SU-DHL-6 (cell line): ENCODE measurements around the gene BIVM.

ENCODE experiments used
- H2AFZ ChIP-seq: fragments of 200-600 bp; sonication (generic); 2 replicates; pipeline ENCODE4 v1.6.1; 2014; ENCODE audit warnings: low read depth, mild to moderate bottlenecking, moderate library complexity, mixed read lengths, antibody characterized with exemption, low read length; ENCODE audit not compliant: severe bottlenecking
- H3F3A ChIP-seq: fragments of 200-600 bp; shearing (Covaris generic); 2 replicates; pipeline ENCODE4 v1.6.0; 2016; ENCODE audit warnings: antibody characterized with exemption, mild to moderate bottlenecking; ENCODE audit not compliant: insufficient read depth
- H3K27ac ChIP-seq: fragments of 200-600 bp; sonication (generic); 2 replicates; pipeline ENCODE4 v1.5.1; 2016; ENCODE audit warnings: low read depth, mild to moderate bottlenecking, low read length, moderate library complexity, mixed read lengths
- H3K27me3 ChIP-seq: fragments of 200-600 bp; sonication (generic), shearing (Covaris generic); 2 replicates; pipeline ENCODE4 v1.6.0; 2014; ENCODE audit warnings: mild to moderate bottlenecking, low read length
- H3K36me3 ChIP-seq: fragments of 200-600 bp; sonication (generic); 2 replicates; pipeline ENCODE4 v1.6.1; 2014; ENCODE audit warnings: mild to moderate bottlenecking, low read length, mixed read lengths
- H3K4me2 ChIP-seq: fragments of 300-600, 200-600 bp; shearing (Covaris generic), sonication (generic); 2 replicates; pipeline ENCODE4 v1.6.0; 2014; ENCODE audit warnings: low read length, low read depth, mild to moderate bottlenecking; ENCODE audit not compliant: poor library complexity, severe bottlenecking
- H3K4me3 ChIP-seq: fragments of 200-600 bp; sonication (generic); 2 replicates; pipeline ENCODE4 v1.5.1; 2014; ENCODE audit warnings: antibody characterized with exemption, low read length, mild to moderate bottlenecking, mixed read lengths; ENCODE audit not compliant: insufficient read depth, poor library complexity, severe bottlenecking
- H3K79me2 ChIP-seq: fragments of 200-600 bp; sonication (generic); 2 replicates; pipeline ENCODE4 v1.6.1; 2014; ENCODE audit warnings: mild to moderate bottlenecking, low read length, moderate library complexity; ENCODE audit not compliant: insufficient read depth
- H3K9ac ChIP-seq: fragments of 200-600 bp; sonication (generic); 2 replicates; pipeline ENCODE4 v1.7.0; 2014; ENCODE audit warnings: mild to moderate bottlenecking, low read length
- H3K9me2 ChIP-seq: fragments of 200-600 bp; sonication (generic); replicated peaks from 2 replicates; pipeline ENCODE4 v1.6.1; 2014; ENCODE audit warnings: low read length; ENCODE audit not compliant: insufficient read depth
- H3K9me3 ChIP-seq: fragments of 200-600 bp; sonication (generic); 2 replicates; pipeline ENCODE4 v1.6.1; 2014; ENCODE audit warnings: low read length, mixed read lengths; ENCODE audit not compliant: insufficient read depth
- H4K20me1 ChIP-seq: fragments of 200-600 bp; sonication (generic); 2 replicates; pipeline ENCODE4 v1.6.1; 2014; ENCODE audit warnings: low read depth, mild to moderate bottlenecking, antibody characterized with exemption, low read length, moderate library complexity, mixed read lengths
- CTCF ChIP-seq: fragments of 200-600 bp; sonication (generic); IDR thresholded peaks from one replicate; pipeline ENCODE4 v1.5.1; 2017; ENCODE audit warnings: antibody characterized with exemption, mild to moderate bottlenecking, low read length, moderate library complexity; ENCODE audit not compliant: insufficient read depth, poor library complexity, severe bottlenecking
- EZH2phosphoT487 ChIP-seq: fragments of 200-600 bp; sonication (generic), shearing (Covaris generic); conservative IDR thresholded peaks from 2 replicates; pipeline ENCODE4 v1.6.1; 2018; ENCODE audit warnings: mild to moderate bottlenecking, antibody characterized with exemption, low read length, moderate library complexity, mixed read lengths

Gene BIVM

GRCh38 chr13:102873653-102874052 is 74.7 kb downstream of the BIVM start:
- Histone ChIP-seq H3K4me3 (no peak overlapping the region), H3F3A (peaks cover 11% of the 10 kb centered on the region; the same call in 1 of the 2 replicates), H3K9me3 (no peaks in the 10 kb centered on the region), H3K9ac (no peak overlapping the region), H4K20me1 (no peaks in the 10 kb centered on the region), H3K27ac (no peak overlapping the region), H3K27me3 (no peaks in the 10 kb centered on the region), H3K36me3 (peaks cover 41% of the 10 kb centered on the region), H3K79me2 (peaks cover 5% of the 10 kb centered on the region; the same call in 1 of the 2 replicates), H3K4me2 (no peak overlapping the region), H2AFZ (no peak overlapping the region), H3K9me2 (no peaks in the 10 kb centered on the region)
- TF ChIP-seq EZH2phosphoT487 (no peak), CTCF (no peak)

GRCh38 chr13:102875256-102875655 is 76.3 kb downstream of the BIVM start:
- Histone ChIP-seq H3F3A (0 out of 2 replicates have a peak, but pooled peaks cover 5% of the 10 kb centered on the region), H3K27ac (no peak overlapping the region), H3K4me2 (no peak overlapping the region), H3K9me3 (no peaks in the 10 kb centered on the region), H3K36me3 (peaks cover 37% of the 10 kb centered on the region), H3K9me2 (no peaks in the 10 kb centered on the region), H3K9ac (no peak overlapping the region), H4K20me1 (no peaks in the 10 kb centered on the region), H2AFZ (no peak overlapping the region), H3K79me2 (peaks cover 5% of the 10 kb centered on the region; the same call in 1 of the 2 replicates), H3K27me3 (no peaks in the 10 kb centered on the region), H3K4me3 (no peak overlapping the region)
- no peak for TF ChIP-seq EZH2phosphoT487
- no peak for TF ChIP-seq CTCF

- Histone ChIP-seq H3K4me2 (no peak overlapping the region), H3K27me3 (no peaks in the 10 kb centered on the region), H3K9ac (no peak overlapping the region)
These were observed 78.4 kb downstream of the BIVM start for GRCh38 chr13:102877303-102877702.

More at GRCh38 chr13:102877303-102877702, 78.4 kb downstream of the BIVM start:
- H3K9me2 ChIP-seq, result no peaks in the 10 kb centered on the region
- no peaks in the 10 kb centered on the region for H3K9me3 ChIP-seq
- H3K79me2 ChIP-seq, result no peaks in the 10 kb centered on the region
- no peak overlapping the region for H3K27ac ChIP-seq
- peaks cover 30% of the 10 kb centered on the region for H3K36me3 ChIP-seq
- no peak overlapping the region for H2AFZ ChIP-seq
- TF ChIP-seq CTCF (no peak), EZH2phosphoT487 (no peak)
- H3K4me3 ChIP-seq, result no peak overlapping the region
- H4K20me1 ChIP-seq, result no peaks in the 10 kb centered on the region
- 0 out of 2 replicates have a peak, but pooled peaks cover 3% of the 10 kb centered on the region for H3F3A ChIP-seq
